HepG2 (cell line): Measurements from ENCODE around the gene ZCCHC3. TPM values are rescaled to one million over a fixed set of nuclear protein-coding genes. Genes with fewer than 3 reads are reported as not detected.

ENCODE experiments used
- BRD4 ChIP-seq: sonication (generic); formaldehyde crosslinking; IDR thresholded peaks from 2 replicates; pipeline ENCODE4 v1.4.0; 2020; ENCODE audit warnings: missing genetic modification reagents
- CEBPG ChIP-seq: IDR thresholded peaks from 2 replicates; pipeline ENCODE4 v1.6.1; 2016
- CENPT ChIP-seq: sonication (generic); formaldehyde crosslinking; IDR thresholded peaks from 2 replicates; pipeline ENCODE4 v1.8.0; 2022; ENCODE audit warnings: low read depth, mild to moderate bottlenecking, moderate library complexity, missing genetic modification reagents
- FOXJ3 ChIP-seq: sonication (generic); formaldehyde crosslinking; IDR thresholded peaks from 2 replicates; pipeline ENCODE4 v1.4.0; 2020; ENCODE audit warnings: missing genetic modification reagents, mild to moderate bottlenecking, borderline replicate concordance
- GATAD1 ChIP-seq: IDR thresholded peaks from 2 replicates; pipeline ENCODE4 v1.6.1; 2016; ENCODE audit warnings: missing genetic modification reagents, missing compliant biosample characterization
- IRF9 ChIP-seq: sonication (generic); formaldehyde crosslinking; IDR thresholded peaks from 2 replicates; pipeline ENCODE4 v1.8.0; 2022; ENCODE audit warnings: missing genetic modification reagents, mild to moderate bottlenecking, borderline replicate concordance
- KLF11 ChIP-seq: IDR thresholded peaks from 2 replicates; pipeline ENCODE4 v1.6.1; 2016; ENCODE audit warnings: missing compliant biosample characterization
- NR1H2 ChIP-seq: sonication (generic); formaldehyde crosslinking; IDR thresholded peaks from 2 replicates; pipeline ENCODE4 v1.8.1; 2022; ENCODE audit warnings: low read depth, missing genetic modification reagents, borderline replicate concordance
- POLR2AphosphoS5 ChIP-seq: IDR thresholded peaks from 2 replicates; pipeline ENCODE4 v1.6.1; 2012; ENCODE audit warnings: low read depth, low read length
- PRMT3 ChIP-seq: sonication (generic); formaldehyde crosslinking; IDR thresholded peaks from 2 replicates; pipeline ENCODE4 v1.8.1; 2022; ENCODE audit warnings: low read depth, mild to moderate bottlenecking, moderate library complexity, missing genetic modification reagents, borderline replicate concordance
- SOX6 ChIP-seq, 2 experiments: fragments of 450-650 bp in 1 of 2; sonication (generic) in 1 of 2; formaldehyde crosslinking in 1 of 2; IDR thresholded peaks; 2 replicates each; pipeline versions ENCODE4 v1.4.0 to v1.6.1; 2017 to 2020; ENCODE audit warnings: antibody characterized with exemption in 1 of 2, mild to moderate bottlenecking in 1 of 2, missing genetic modification reagents in 1 of 2
- TARDBP ChIP-seq: sonication (generic); formaldehyde crosslinking; IDR thresholded peaks from 2 replicates; pipeline ENCODE4 v1.8.0; 2022; ENCODE audit warnings: mild to moderate bottlenecking, missing genetic modification reagents
- THAP7 ChIP-seq: sonication (generic); formaldehyde crosslinking; IDR thresholded peaks from 2 replicates; pipeline ENCODE4 v1.8.1; 2023; ENCODE audit warnings: mild to moderate bottlenecking, missing genetic modification reagents
- ZFP36 ChIP-seq: fragments of 150-350 bp; IDR thresholded peaks from 2 replicates; pipeline ENCODE4 v1.6.1; 2018; ENCODE audit warnings: borderline replicate concordance, low read length, low read depth; ENCODE audit not compliant: partially characterized antibody
- ZFX ChIP-seq: sonication (generic); formaldehyde crosslinking; IDR thresholded peaks from 2 replicates; pipeline ENCODE4 v1.4.0; 2020; ENCODE audit warnings: mild to moderate bottlenecking, low read depth, missing genetic modification reagents, moderate library complexity
- ZFY ChIP-seq: sonication (generic); formaldehyde crosslinking; IDR thresholded peaks from 2 replicates; pipeline ENCODE4 v1.4.0; 2020; ENCODE audit warnings: missing genetic modification reagents
- ZNF20 ChIP-seq: sonication (generic); formaldehyde crosslinking; IDR thresholded peaks from 2 replicates; pipeline ENCODE4 v1.4.0; 2020; ENCODE audit warnings: mild to moderate bottlenecking, moderate library complexity, missing genetic modification reagents
- ZNF350 ChIP-seq: sonication (generic); formaldehyde crosslinking; IDR thresholded peaks from 2 replicates; pipeline ENCODE4 v1.4.0; 2020; ENCODE audit warnings: mild to moderate bottlenecking, low read depth, missing genetic modification reagents, borderline replicate concordance
- ZNF451 ChIP-seq: sonication (generic); formaldehyde crosslinking; IDR thresholded peaks from 2 replicates; pipeline ENCODE4 v1.5.0; 2020; ENCODE audit warnings: mild to moderate bottlenecking, missing genetic modification reagents
- ZNF501 ChIP-seq: sonication (generic); formaldehyde crosslinking; IDR thresholded peaks from 2 replicates; pipeline ENCODE4 v1.5.1; 2020; ENCODE audit warnings: mild to moderate bottlenecking, moderate library complexity, missing genetic modification reagents
- ZNF557 ChIP-seq: sonication (generic); formaldehyde crosslinking; IDR thresholded peaks from 2 replicates; pipeline ENCODE4 v1.4.0; 2020; ENCODE audit warnings: missing genetic modification reagents
- ZNF710 ChIP-seq: sonication (generic); formaldehyde crosslinking; IDR thresholded peaks from 2 replicates; pipeline ENCODE4 v1.5.0; 2020; ENCODE audit warnings: mild to moderate bottlenecking, missing genetic modification reagents, borderline replicate concordance
- polyA plus RNA-seq, 8 experiments: library from polyadenylated mRNA; depleted of rRNA in 3 of 8; stranded (reverse) in 7 of 8; unstranded in 1 of 8; fragments of >200 nt; fragmentation: Illumina TruSeq in 4 of 8; extraction: Trizol in 4 of 8; gene quantifications; 2 replicates each; pipeline versions ENCODE4 v1.2.1 to v1.2.3, GENCODE V29; 2011 to 2016; ENCODE audit warnings: low read depth in 4 of 8, missing spikeins in 1 of 8, mixed read lengths in 1 of 8; ENCODE audit not compliant: insufficient read depth in 1 of 8
- total RNA-seq, 5 experiments: library from RNA; depleted of rRNA; stranded (reverse); fragments of >200 nt; fragmentation: Illumina TruSeq; extraction: Trizol; gene quantifications; 2 replicates each; pipeline ENCODE4 v1.2.3, GENCODE V29; 2016; ENCODE audit warnings: low read depth in 1 of 5

ZCCHC3 gene
- total and polyA plus RNA-seq, 2 of the 13 experiments (the other 11 are each of a cell fraction or from before 2014, with no cell fraction given): 46.6 to 63.0 TPM

- TF ChIP-seq SOX6 (IDR thresholded peaks at IDR 0.05) (no peak), SOX6 (CRISPR knock-in tag; IDR thresholded peaks at IDR 0.05) (peak; percentile 77), ZNF501 (CRISPR knock-in tag) (peak; percentile 84), ZNF20 (CRISPR knock-in tag) (no peak), TARDBP (CRISPR knock-in tag) (peak; percentile 87; the same call in 1 of the 2 replicates), CENPT (peak; percentile 61; the same call in 1 of the 2 replicates), GATAD1 (CRISPR knock-in tag) (peak; percentile 53; the same call in 1 of the 2 replicates), KLF11 (CRISPR knock-in tag) (no peak), BRD4 (CRISPR knock-in tag) (0 out of 2 replicates have a peak, but pooled peaks have one; percentile 46), ZNF710 (CRISPR knock-in tag) (peak; percentile 98), THAP7 (CRISPR knock-in tag) (no peak), POLR2AphosphoS5 (peak; percentile 65), CEBPG (CRISPR knock-in tag) (peak; percentile 8; the same call in 1 of the 2 replicates), FOXJ3 (no peak), ZNF350 (CRISPR knock-in tag) (no peak; the same call in 1 of the 2 replicates), NR1H2 (no peak), ZFY (CRISPR knock-in tag) (peak; percentile 74), ZNF557 (CRISPR knock-in tag) (no peak), ZNF451 (CRISPR knock-in tag) (no peak), ZFX (CRISPR knock-in tag) (peak; percentile 93), IRF9 (CRISPR knock-in tag) (no peak; the same call in 1 of the 2 replicates), ZFP36 (no peak), PRMT3 (no peak)
Measured at GRCh38 chr20:309841-310644, 12.7 kb downstream of the ZCCHC3 start (continued).
